Forelimb muscle (tissue), 1 donor: ENCODE measurements around the gene TP53I13. TPM values are rescaled to one million over a fixed set of nuclear protein-coding genes. Genes with fewer than 3 reads are reported as not detected.

Experiments
- DNase-seq: peaks from one replicate; pipeline ENCODE4 v3.0.0-alpha.2; 2013; ENCODE audit warnings: low read depth
- polyA plus RNA-seq: library from polyadenylated mRNA; unstranded; fragments of 120-200 nt; gene quantifications from one replicate; pipeline ENCODE4 v1.2.1, GENCODE V29; 2013; ENCODE audit not compliant: insufficient read length

TP53I13 gene
- polyA plus RNA-seq, 1 donor, result 29.0 TPM

DNA sequence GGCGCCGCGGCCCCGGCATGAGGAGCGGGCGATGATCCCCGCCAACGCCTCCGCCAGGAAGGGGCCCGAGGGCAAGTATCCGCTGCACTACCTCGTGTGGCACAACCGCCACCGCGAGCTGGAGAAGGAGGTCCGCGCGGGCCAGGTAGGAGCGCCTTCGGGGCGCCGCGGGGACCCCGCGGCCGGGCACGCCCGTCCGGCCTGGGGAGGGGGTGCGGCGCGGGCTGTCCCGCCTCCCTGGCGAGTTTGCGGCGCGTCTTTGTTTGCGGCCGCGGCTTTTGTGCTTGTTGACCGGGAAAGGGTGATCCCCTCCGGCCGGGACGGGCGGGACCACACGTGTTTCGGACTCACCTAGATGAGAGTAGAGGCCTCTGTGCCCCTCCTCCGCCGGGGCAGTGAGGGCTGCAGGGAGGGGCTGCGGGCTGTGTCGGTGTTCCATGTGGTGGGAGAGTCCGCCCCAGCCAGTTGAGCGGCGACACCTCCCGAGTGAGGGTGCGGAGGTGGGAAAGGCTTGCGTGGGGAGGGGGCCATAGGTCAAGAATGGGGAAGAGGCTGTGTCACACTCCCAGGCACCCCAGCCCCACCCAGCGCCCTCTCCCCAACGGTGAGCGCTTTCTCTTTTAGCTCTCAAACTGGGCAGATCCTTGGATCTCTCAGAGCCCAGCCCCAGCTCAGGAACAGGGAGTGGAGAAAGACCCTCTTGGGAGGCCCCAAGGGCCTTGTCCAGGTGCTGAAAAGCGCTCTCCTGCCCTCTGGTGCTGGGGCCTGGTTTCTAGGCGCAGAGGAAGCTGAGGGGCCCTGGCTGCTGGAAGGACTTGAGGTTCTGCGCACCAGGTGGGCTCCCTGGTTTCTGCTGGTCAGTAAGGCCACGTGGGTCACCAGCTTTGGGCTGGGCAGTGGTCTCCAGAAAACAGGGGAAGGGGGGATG, 25.4 kb downstream of the TP53I13 start:
- DNase-seq, result no peak

- no peak for DNase-seq
Measured at GRCh38 chr17:29594519-29595090, 26.1 kb downstream of the TP53I13 start.

DNA sequence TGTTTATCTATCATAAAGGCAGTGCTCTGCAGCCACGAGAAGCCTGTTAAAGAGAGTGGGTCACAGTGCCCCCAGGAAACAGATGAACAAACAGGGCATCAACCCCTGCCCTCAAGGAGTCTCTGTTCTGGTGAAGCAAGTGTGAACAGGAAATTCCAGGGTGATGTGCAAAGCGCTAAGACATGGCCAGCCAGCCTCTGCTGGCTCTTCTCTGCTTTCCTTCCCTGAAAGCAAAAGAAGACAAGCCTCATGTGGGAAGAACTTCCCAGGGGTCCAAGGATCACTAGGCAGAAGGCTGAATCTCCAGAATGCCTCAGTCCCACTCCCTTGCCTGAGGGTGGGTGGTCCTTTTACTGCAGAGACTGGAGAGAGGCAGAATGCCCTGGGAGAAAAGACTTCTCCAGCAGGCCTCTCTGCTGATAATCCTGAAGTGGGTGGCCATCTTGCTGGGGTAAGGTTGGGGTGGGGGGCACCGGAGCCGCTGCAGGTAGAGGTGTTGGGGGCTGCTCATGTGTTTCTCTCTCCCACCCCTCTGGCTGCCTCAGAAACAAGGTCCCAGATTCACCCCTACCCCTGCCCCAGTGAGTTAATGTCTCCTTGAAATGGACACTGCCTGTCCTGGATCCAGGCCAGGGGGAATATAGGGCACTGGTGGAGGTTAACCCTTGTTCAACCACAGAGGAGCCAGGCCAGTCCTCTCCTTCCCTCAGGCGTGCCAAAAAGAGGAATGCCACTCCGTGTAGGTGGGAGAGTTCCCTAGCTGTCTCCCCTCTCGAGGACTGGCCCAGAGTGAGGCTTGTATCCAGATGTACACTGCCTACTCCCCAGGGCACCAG, 26.8 kb downstream of the TP53I13 start:
- DNase-seq, result no peak

DNA sequence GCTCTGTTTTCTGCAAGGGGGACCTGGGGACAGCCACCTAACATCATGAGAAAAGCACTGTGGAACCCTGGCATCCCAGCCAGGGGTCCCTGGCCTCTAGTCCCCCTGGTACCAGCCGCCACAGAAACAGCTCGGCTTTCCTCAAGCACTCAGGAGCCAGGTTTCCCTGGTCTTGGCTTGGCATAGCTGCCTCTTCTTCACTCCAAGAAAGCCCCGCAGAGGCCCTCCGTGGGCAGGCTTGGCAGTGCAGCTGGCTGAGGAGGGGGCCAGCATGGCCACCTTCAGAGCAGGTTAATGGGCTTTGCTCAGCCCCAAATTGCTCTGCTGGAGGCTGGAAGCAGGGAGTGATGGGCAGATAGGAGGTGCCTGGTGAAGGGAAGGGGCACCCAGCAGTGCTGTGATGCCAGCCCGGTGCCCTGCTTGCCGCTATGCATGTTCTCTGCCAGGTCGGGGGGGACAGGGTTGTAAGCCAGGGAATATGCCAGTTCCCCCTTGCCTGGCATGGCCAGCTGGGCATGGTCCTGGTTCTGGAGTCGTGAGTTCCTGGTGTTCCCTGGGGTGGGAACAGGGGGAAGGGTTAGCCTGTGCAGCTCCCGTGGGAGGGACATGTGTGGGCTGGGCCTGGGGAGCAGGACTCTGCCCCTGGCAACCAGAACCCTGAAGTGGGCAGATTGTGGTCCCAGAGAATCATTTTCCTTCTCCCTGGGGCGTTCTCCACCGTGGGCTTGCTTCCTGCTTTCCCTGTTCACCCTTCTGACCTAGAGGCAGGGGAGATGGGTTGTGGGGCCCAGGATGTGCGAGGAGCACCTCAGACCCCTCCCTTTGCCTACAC, 27.7 kb downstream of the TP53I13 start:
- DNase-seq, result no peak

- no peak for DNase-seq
Measured at GRCh38 chr17:29596811-29597210, 28.3 kb downstream of the TP53I13 start.

- DNase-seq, result no peak
Measured at GRCh38 chr17:29597361-29598172, 29.1 kb downstream of the TP53I13 start.

DNA sequence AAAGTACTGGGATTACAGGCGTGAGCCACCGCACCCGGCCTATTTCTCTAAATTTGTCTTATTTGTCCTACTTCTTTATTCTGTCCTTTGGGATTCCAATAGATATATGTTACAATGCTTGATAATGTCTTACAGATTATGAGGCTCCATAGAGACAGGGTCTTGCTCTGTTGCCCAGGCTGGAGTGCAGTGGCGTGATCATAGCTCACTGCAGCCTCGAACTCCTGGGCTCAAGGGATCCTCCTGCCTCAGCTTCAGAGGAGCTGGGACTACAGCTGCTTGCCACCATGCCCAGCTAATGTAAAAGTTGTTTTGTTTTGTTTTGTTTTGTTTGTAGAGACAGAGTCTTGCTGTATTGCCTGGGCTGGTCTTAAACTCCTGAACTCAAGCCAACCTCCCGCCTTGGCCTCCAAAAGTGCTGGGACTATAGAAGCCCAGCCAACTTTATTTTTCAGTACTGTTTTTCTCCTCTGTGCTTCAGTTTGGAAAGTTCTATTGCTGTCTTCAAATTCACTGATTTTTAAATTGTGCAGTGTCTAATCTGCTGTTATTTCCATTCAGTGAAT, 34.7 kb downstream of the TP53I13 start:
- peak; percentile 53 for DNase-seq

DNA sequence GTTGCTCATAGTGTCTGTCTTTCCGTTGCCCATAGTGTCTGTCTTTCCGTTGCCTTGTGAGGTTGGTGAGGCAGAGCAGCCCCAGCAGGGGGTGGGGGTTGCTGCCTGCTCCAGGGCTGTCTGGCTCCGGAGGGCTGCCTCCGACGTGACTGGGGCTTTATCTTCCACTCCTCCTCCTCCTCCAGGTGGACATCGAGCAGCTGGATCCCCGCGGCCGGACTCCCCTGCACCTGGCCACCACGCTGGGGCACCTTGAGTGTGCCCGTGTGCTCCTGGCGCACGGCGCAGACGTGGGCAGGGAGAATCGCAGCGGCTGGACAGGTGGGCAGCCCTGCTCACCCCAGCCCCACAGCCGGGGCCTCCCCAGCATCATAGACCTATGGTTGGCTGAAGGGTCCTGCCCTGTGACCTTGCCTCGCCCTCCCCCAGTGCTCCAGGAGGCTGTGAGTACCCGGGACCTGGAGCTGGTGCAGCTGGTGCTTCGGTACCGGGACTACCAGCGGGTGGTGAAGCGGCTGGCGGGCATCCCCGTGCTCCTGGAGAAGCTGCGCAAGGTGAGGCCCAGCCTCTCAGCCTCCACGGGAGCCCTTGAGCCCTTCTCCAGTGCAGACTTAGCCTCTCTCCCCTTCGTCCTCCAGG, 39.2 kb downstream of the TP53I13 start:
- no peak for DNase-seq

- DNase-seq, result no peak
Measured at GRCh38 chr17:29608986-29609385, 40.5 kb downstream of the TP53I13 start.

- DNase-seq, result no peak
Measured at GRCh38 chr17:29610395-29610794, 41.9 kb downstream of the TP53I13 start.

DNA sequence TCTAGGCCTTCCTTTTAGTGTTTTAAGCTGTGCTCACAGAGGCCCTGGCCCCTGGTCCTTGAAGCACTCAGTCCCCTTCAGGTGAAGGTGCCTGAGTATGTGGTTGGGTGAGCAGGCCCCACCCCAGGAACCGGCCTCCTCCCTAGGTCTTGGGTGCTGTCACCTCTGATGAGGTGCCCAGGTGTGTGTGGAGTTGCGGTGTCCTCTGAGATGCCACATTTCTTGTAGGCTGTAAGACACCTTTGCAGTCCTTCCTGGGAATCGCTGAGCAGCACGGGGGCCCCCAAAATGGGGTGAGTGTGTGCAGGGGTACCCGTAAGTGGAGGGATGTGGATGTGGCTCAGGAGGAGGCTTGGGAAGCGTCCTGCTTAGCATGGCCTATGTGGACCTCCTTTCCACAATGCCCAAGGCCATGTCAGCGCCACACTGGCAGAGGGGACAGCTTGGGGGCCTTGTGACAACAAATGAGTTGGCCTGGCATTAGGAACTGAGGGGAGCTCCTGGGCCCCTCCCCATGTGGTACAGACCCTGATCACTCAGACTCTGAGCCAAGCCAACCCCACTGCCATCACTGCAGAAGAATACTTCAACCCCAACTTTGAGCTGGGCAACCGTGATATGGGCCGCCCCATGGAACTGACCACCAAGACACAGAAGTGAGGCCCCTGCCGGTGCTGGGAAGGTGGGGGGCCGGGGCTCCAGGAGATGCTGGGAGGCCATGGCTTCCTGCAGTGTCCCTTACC, 43.0 kb downstream of the TP53I13 start:
- DNase-seq, result no peak

GRCh38 chr17:29612094-29612403, 43.5 kb downstream of the TP53I13 start:
- DNase-seq, result no peak

DNA sequence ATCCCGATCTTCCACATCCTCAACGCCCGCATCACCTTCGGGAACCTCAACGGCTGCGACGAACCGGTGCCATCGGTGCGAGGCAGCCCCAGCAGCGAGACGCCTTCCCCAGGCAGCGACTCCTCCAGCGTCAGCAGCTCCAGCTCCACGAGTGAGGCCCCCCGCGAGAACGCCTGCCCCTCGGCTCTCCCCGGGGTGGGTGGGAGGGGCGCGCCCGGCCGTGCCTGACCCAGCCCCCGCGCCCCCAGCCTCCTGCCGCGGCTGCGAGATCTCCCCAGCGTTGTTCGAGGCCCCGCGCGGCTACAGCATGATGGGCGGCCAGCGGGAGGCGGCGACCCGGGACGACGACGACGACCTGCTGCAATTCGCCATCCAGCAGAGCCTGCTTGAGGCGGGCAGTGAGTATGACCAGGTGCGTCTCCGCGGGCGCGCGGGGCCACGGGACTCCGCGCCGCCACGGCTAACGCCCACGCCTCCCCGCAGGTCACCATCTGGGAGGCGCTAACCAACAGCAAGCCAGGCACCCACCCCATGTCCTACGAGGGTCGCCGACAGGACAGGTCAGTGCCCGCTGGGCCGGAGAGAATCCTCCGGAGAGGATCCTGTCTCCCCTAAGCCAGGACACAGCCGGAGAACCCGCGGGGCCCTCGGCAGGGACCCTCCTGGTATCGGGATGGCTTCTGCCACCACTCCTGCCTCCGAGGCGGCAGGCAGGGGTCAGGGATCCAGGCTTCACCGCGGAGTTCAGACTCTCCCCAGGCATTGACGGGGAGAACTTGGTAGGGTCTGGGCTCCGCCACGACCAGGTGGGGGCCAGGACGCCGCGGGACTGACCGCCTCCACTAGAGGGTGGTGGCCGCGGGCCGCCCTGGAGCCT, 44.1 kb downstream of the TP53I13 start:
- DNase-seq, result no peak

DNA sequence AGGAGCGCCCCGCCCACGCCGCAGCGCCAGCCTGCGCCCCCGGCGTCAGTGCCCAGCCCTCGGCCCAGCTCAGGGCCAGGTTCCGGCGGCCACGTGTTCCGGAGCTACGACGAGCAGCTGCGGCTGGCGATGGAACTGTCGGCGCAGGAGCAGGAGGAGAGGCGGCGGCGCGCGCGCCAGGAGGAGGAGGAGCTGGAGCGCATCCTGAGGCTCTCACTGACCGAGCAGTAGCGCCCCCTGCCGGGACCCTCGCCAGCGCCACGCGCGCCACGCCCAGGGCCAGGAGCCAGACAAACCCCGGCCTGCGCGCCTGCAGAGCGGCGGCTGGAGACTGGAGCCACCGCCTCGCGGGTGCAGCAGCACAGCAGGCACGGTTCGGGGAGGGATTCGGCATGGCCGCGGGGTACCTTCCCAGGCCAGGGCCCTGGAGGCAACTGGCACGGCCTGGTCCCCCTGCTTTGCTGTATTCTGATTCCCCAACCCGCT, 44.9 kb downstream of the TP53I13 start:
- no peak for DNase-seq

DNA sequence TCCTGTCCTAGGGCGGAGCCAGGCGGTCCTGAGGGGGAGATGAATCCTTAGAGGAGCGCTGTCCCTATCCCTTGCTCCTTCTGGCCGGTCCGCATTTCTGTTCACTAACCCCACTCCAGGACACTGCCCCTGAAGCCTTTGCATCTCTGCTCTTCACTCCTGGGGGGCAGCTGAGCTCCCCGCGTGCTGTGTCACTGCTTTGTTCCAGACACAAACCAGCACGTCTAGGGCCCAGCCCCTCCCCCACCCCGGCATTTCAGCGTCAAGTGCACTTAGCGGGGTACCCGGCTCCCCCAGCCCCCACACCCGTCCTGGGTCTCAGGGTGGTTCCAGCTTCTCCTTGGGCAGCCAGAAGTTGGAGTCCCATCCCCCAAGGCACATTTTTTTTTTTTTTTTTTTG, 45.4 kb downstream of the TP53I13 start:
- DNase-seq, result no peak

GRCh38 chr17:29614349-29615047, 46.0 kb downstream of the TP53I13 start:
- no peak for DNase-seq

DNA sequence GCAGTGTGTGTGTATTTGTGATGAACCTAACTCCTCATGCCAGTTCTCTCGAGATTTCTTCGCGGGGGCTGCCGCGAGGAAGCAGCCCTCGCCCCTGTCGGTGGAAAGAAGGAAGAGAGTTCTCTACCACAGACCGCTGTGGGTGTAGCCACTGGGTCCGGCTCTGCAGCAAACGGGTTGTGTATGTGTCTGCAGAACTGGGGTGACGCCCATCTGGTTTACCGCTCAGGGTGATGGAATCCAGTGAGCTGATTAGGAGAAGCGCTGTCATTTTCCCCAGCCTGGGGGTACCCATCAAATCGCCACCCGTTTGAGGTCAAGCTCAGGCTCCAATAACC, 46.5 kb downstream of the TP53I13 start:
- no peak for DNase-seq
